ENCODE results near the gene PNMA8B.

- TF ChIP-seq SCRT2 (tag by site-specific recombination; IDR thresholded peaks at IDR 0.05), result no peak
- TF ChIP-seq ZNF266 (tag by site-specific recombination; IDR thresholded peaks at IDR 0.05; ENCODE audit: low read depth), result no peak
- no peak for TF ChIP-seq ZNF239 (tag by site-specific recombination; IDR thresholded peaks at IDR 0.05)
- no peak for TF ChIP-seq ZNF629 (tag by site-specific recombination; IDR thresholded peaks at IDR 0.05)
- no peak for TF ChIP-seq CTCF (tag by site-specific recombination; IDR thresholded peaks at IDR 0.05)
- no peak for TF ChIP-seq ZNF585B (tag by site-specific recombination; IDR thresholded peaks at IDR 0.05)
- TF ChIP-seq TCF7L2 (IDR thresholded peaks at IDR 0.05; ENCODE audit: borderline replicate concordance, low read depth, low read length), result no peak
Observed at GRCh38 chr19:46461537-46461936, 34.1 kb downstream of the PNMA8B start.

Data from HEK293 (cell line).